H1 (cell line): Measurements from ENCODE around the gene GRID1. TPM values are rescaled to one million over a fixed set of nuclear protein-coding genes. Genes with fewer than 3 reads are reported as not detected.

Experiments used
- CTCF ChIA-PET: fragments of 300-600 bp; sonication (Branson Sonifier 250); formaldehyde crosslinking; loops from one replicate; lab custom pipeline; 2021; ENCODE audit not compliant: partially characterized antibody; lab: Charles Lee
- POLR2A ChIA-PET: fragments of 300-600 bp; sonication (Branson Sonifier 250); formaldehyde crosslinking; loops from one replicate; lab custom pipeline; 2021; ENCODE audit warnings: inconsistent platforms; ENCODE audit not compliant: partially characterized antibody; lab: Charles Lee
- DNase-seq, 2 experiments: peaks; one replicate each; pipeline versions ENCODE4 v3.0.0 to v3.0.0-alpha.2; 2010 to 2022; ENCODE audit warnings: low spot score in 2 of 2, low read depth in 1 of 2, mixed read lengths in 1 of 2
- FAIRE-seq: peaks from 2 replicates; lab custom pipeline; 2011; peaks lifted over from hg19 to GRCh38; lab: Jason Lieb, UNC
- H2AFZ ChIP-seq: 2 replicates; pipeline ENCODE4 v1.8.1; 2012; ENCODE audit warnings: low read length, inconsistent platforms
- H2AK5ac ChIP-seq: 2 replicates; pipeline ENCODE4 v1.6.1; 2013; ENCODE audit warnings: low read depth, low read length
- H2BK120ac ChIP-seq: replicated peaks from 2 replicates; pipeline ENCODE3; 2013; ENCODE audit warnings: low read depth, low read length, inconsistent platforms
- H2BK12ac ChIP-seq: 2 replicates; pipeline ENCODE4 v1.6.1; 2013; ENCODE audit warnings: low read depth, low read length
- H2BK15ac ChIP-seq: 2 replicates; pipeline ENCODE4 v1.6.1; 2013; ENCODE audit warnings: low read length
- H2BK20ac ChIP-seq: 2 replicates; pipeline ENCODE4 v1.6.1; 2013; ENCODE audit warnings: low read length
- H2BK5ac ChIP-seq: 2 replicates; pipeline ENCODE4 v1.6.1; 2013; ENCODE audit warnings: low read depth, low read length
- H3K14ac ChIP-seq: 2 replicates; pipeline ENCODE4 v1.6.1; 2013; ENCODE audit warnings: inconsistent platforms; ENCODE audit not compliant: insufficient read length
- H3K18ac ChIP-seq: 2 replicates; pipeline ENCODE4 v1.6.1; 2013; ENCODE audit warnings: low read length; ENCODE audit errors: extremely low read depth
- H3K23ac ChIP-seq: 2 replicates; pipeline ENCODE4 v1.6.1; 2013; ENCODE audit warnings: inconsistent platforms; ENCODE audit not compliant: insufficient read length
- H3K23me2 ChIP-seq: 2 replicates; pipeline ENCODE4 v1.6.1; 2013; ENCODE audit warnings: low read depth, low read length
- H3K27ac ChIP-seq: 2 replicates; pipeline ENCODE4 v1.6.1; 2011; ENCODE audit warnings: low read depth, low read length, inconsistent platforms
- H3K27me3 ChIP-seq, 4 experiments: replicated peaks in 1 of 4; 1 replicate in 1 of 4; 2 replicates in 3 of 4; pipeline versions ENCODE4 v1.6.1 to v1.8.1; 2011 to 2013; ENCODE audit warnings: low read length in 3 of 4, mild to moderate bottlenecking in 3 of 4, inconsistent platforms in 2 of 4, mixed read lengths in 2 of 4, moderate library complexity in 1 of 4; ENCODE audit not compliant: control insufficient read depth in 3 of 4, insufficient read depth in 3 of 4; ENCODE audit errors: extremely low read depth in 1 of 4
- H3K36me3 ChIP-seq, 4 experiments: 2 replicates each; pipeline versions ENCODE4 v1.6.1 to v1.8.1; 2011 to 2013; ENCODE audit warnings: mild to moderate bottlenecking in 4 of 4, low read length in 3 of 4, moderate library complexity in 2 of 4, control low read depth in 1 of 4, inconsistent platforms in 1 of 4; ENCODE audit not compliant: insufficient read depth in 4 of 4, control insufficient read depth in 2 of 4
- H3K4ac ChIP-seq: replicated peaks from 2 replicates; pipeline ENCODE3; 2013; ENCODE audit warnings: low read length, low read depth, mixed read lengths, inconsistent platforms; ENCODE audit not compliant: insufficient read length
- H3K4me1 ChIP-seq, 4 experiments: replicated peaks in 1 of 4; 1 replicate in 1 of 4; 2 replicates in 3 of 4; pipeline versions ENCODE4 v1.6.1 to v1.8.1; 2011 to 2013; ENCODE audit warnings: low read length in 3 of 4, inconsistent platforms in 2 of 4, mixed read lengths in 1 of 4; ENCODE audit not compliant: insufficient read depth in 4 of 4, control insufficient read depth in 3 of 4
- H3K4me2 ChIP-seq, 2 experiments: 2 replicates each; pipeline versions ENCODE4 v1.6.1 to v1.8.1; 2011 to 2013; ENCODE audit warnings: low read depth in 2 of 2, low read length in 2 of 2, control low read depth in 1 of 2, inconsistent platforms in 1 of 2, mild to moderate bottlenecking in 1 of 2; ENCODE audit not compliant: insufficient read depth in 1 of 2
- H3K4me3 ChIP-seq, 4 experiments: fragments of 200-600, 300-600 bp in 1 of 4; sonication (generic), shearing (Covaris generic), sonication (Bioruptor Twin) in 1 of 4; 2 replicates each; pipeline versions ENCODE4 v1.5.1 to v1.8.1; 2011 to 2016; ENCODE audit warnings: low read length in 4 of 4, low read depth in 3 of 4, control low read depth in 2 of 4, inconsistent platforms in 2 of 4, mild to moderate bottlenecking in 2 of 4, mixed read lengths in 1 of 4, moderate library complexity in 1 of 4; ENCODE audit not compliant: insufficient read depth in 2 of 4; ENCODE audit errors: extremely low read depth in 1 of 4
- H3K56ac ChIP-seq: replicated peaks from 2 replicates; pipeline ENCODE3; 2013; ENCODE audit warnings: low read depth, mild to moderate bottlenecking, mixed read lengths, low read length, inconsistent platforms; ENCODE audit not compliant: insufficient read length
- H3K79me1 ChIP-seq: 2 replicates; pipeline ENCODE4 v1.6.1; 2013; ENCODE audit warnings: low read depth, low read length, control low read depth
- H3K79me2 ChIP-seq, 2 experiments: 2 replicates each; pipeline versions ENCODE4 v1.6.1 to v1.8.1; 2012 to 2013; ENCODE audit warnings: low read length in 2 of 2, mild to moderate bottlenecking in 2 of 2, inconsistent platforms in 1 of 2; ENCODE audit not compliant: insufficient read depth in 2 of 2, control insufficient read depth in 1 of 2
- H3K9ac ChIP-seq, 4 experiments: replicated peaks in 1 of 4; 1 replicate in 1 of 4; 2 replicates in 3 of 4; pipeline versions ENCODE4 v1.6.1 to v1.8.1; 2011 to 2013; ENCODE audit warnings: low read depth in 3 of 4, low read length in 3 of 4, control low read depth in 2 of 4, mild to moderate bottlenecking in 2 of 4, moderate library complexity in 2 of 4, inconsistent platforms in 1 of 4; ENCODE audit errors: extremely low read depth in 1 of 4
- H3K9me3 ChIP-seq, 2 experiments: 2 replicates each; pipeline versions ENCODE4 v1.6.1 to v1.8.1; 2012 to 2013; ENCODE audit warnings: mild to moderate bottlenecking in 2 of 2, moderate library complexity in 2 of 2, control low read depth in 1 of 2, inconsistent platforms in 1 of 2, low read depth in 1 of 2, low read length in 1 of 2, mixed read lengths in 1 of 2; ENCODE audit not compliant: insufficient read depth in 2 of 2
- H4K20me1 ChIP-seq, 2 experiments: replicated peaks in 1 of 2; 2 replicates each; pipeline versions ENCODE3 to v1.8.1; 2011 to 2013; ENCODE audit warnings: inconsistent platforms in 2 of 2, low read length in 2 of 2, mild to moderate bottlenecking in 1 of 2; ENCODE audit not compliant: insufficient read depth in 2 of 2, control insufficient read depth in 1 of 2
- H4K5ac ChIP-seq: 2 replicates; pipeline ENCODE4 v1.6.1; 2013; ENCODE audit warnings: low read length, low read depth, mixed read lengths, inconsistent platforms; ENCODE audit not compliant: insufficient read length
- H4K8ac ChIP-seq: 2 replicates; pipeline ENCODE4 v1.8.0; 2013; ENCODE audit warnings: mild to moderate bottlenecking, moderate library complexity, low read length, inconsistent platforms; ENCODE audit not compliant: insufficient read depth; ENCODE audit errors: extremely low read depth
- H4K91ac ChIP-seq: replicated peaks from 2 replicates; pipeline ENCODE3; 2013; ENCODE audit warnings: low read length, mixed read lengths, inconsistent platforms; ENCODE audit not compliant: insufficient read length
- BCL11A ChIP-seq, 2 experiments: IDR thresholded peaks; one replicate each; pipeline ENCODE4 v1.6.1; 2011; ENCODE audit warnings: low read depth in 2 of 2, low read length in 2 of 2, mild to moderate bottlenecking in 2 of 2
- FOSL1 ChIP-seq: IDR thresholded peaks from 2 replicates; pipeline ENCODE4 v1.6.1; 2011; ENCODE audit warnings: mild to moderate bottlenecking, low read depth, low read length, moderate library complexity; ENCODE audit not compliant: insufficient read depth
- KDM1A ChIP-seq: fragments of 200-600, 300-600 bp; sonication (generic); IDR thresholded peaks from 2 replicates; pipeline ENCODE4 v1.7.1; 2016; ENCODE audit warnings: mild to moderate bottlenecking, low read length, borderline replicate concordance
- RAD21 ChIP-seq, 2 experiments: IDR thresholded peaks in 1 of 2; conservative IDR thresholded peaks in 1 of 2; 2 replicates each; pipeline ENCODE4 v1.6.1; 2011; ENCODE audit warnings: low read depth in 2 of 2, low read length in 2 of 2, improper control_type of control experiment in 1 of 2, inconsistent platforms in 1 of 2, mild to moderate bottlenecking in 1 of 2, moderate library complexity in 1 of 2
- RFX5 ChIP-seq: IDR thresholded peaks from 2 replicates; pipeline ENCODE4 v1.6.1; 2011; ENCODE audit warnings: low read depth, low read length, improper control_type of control experiment, borderline replicate concordance
- RNF2 ChIP-seq: fragments of 200-900, 300-1000 bp; sonication (generic); IDR thresholded peaks from 2 replicates; pipeline ENCODE4 v1.7.1; 2016; ENCODE audit warnings: borderline replicate concordance, low read depth, mild to moderate bottlenecking, antibody characterized with exemption, low read length; ENCODE audit not compliant: poor library complexity, severe bottlenecking; ENCODE audit errors: missing control alignments
- SUZ12 ChIP-seq: fragments of 200-600 bp; sonication (generic); IDR thresholded peaks from 2 replicates; pipeline ENCODE4 v1.6.1; 2012; ENCODE audit warnings: mild to moderate bottlenecking, inconsistent platforms, low read length, moderate library complexity, mixed read lengths
- WGBS, 2 experiments: shearing (Covaris generic) in 1 of 2; methylation state at CpG; one replicate each; pipeline versions ENCODE4 v1.1.6 to v1.1.7; 2013 to 2015; ENCODE audit warnings: low lambda C conversion rate in 2 of 2, mixed read lengths in 2 of 2, inconsistent platforms in 1 of 2, low coverage in 1 of 2, missing lambda C conversion rate in 1 of 2; ENCODE audit not compliant: insufficient replicate concordance in 2 of 2, insufficient coverage in 1 of 2, insufficient read length in 1 of 2; ENCODE audit errors: extremely low coverage in 1 of 2, missing lambda C conversion rate in 1 of 2; 5-methylcytosine and 5-hydroxymethylcytosine counted together
- polyA plus RNA-seq, 7 experiments: library from polyadenylated mRNA; depleted of rRNA in 3 of 7; stranded (reverse) in 5 of 7; unstranded in 2 of 7; fragments of >200 nt in 5 of 7; fragments of 200-250 nt in 2 of 7; gene quantifications; 1 replicate in 5 of 7; 2 replicates in 1 of 7; 4 replicates in 1 of 7; pipeline versions ENCODE4 v1.2.1 to v1.2.3, GENCODE V29; 2011 to 2013; ENCODE audit warnings: missing spikeins in 2 of 7, mixed read lengths in 2 of 7
- total RNA-seq: library from RNA; stranded (reverse); fragmentation: NEBNext Ultra II Directional; extraction: Animal tissue kit (Norgen Biotek cat#: 25700); gene quantifications from 2 replicates; pipeline ENCODE4 v1.2.1, GENCODE V29; 2021

GRID1 gene
- total and polyA plus RNA-seq, 2 of the 8 experiments (the other 6 are each of a cell fraction or from before 2014, with no cell fraction given): 0.22 to 0.30 TPM

DNA sequence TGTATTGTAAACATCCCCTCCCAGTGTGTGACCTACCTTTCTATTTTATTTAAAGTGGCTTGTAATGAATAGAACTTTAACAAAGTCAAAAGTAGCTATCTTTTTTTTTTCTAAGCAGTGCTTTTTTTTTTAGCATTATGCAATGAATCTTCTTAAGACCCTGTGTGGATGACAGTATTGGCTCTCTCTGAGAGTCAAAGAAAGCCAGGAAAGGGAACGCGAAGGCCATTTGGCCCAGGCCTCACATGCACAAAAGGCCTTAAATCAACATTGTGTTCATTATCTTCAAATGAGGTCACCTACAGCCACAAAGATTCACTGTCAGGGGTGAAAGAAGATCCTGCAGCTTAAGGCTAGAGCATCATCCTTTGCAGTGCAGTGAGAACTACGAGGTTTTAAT is 721.5 kb downstream of the GRID1 start:
- CTCF ChIA-PET: interaction anchor here (0.6 kb wide), 1 partner anchor 26 kb away, joined by 4 read pairs; no protein-coding TSS in a partner anchor
- H2AFZ ChIP-seq: no peak overlapping the region
- no peaks in the 10 kb centered on the region; the same call in 1 of the 2 replicates for H3K79me1 ChIP-seq
- DNase-seq: no peak
- H3K56ac ChIP-seq: no peak overlapping the region
- no peak overlapping the region for H2BK20ac ChIP-seq
- no peak overlapping the region for H4K8ac ChIP-seq
- no peak overlapping the region for H3K27ac ChIP-seq
- POLR2A ChIA-PET: no interaction called here
- H3K23ac ChIP-seq: no peak overlapping the region
- no peaks in the 10 kb centered on the region for H3K79me2 ChIP-seq
- no peaks in the 10 kb centered on the region for H3K9me3 ChIP-seq
- H2BK12ac ChIP-seq: no peak overlapping the region
- H3K27me3 ChIP-seq: no peaks in the 10 kb centered on the region
- H3K4me3 ChIP-seq: no peak overlapping the region
- no peak for FAIRE-seq
- H2BK15ac ChIP-seq: no peak overlapping the region
- no peak overlapping the region for H2BK5ac ChIP-seq
- no peaks in the 10 kb centered on the region for H3K23me2 ChIP-seq
- H3K4me1 ChIP-seq: peaks cover 0 to 3% (median 0%) of the 10 kb centered on the region in 4 experiments; a peak in 1 of 7 replicates
- no peak overlapping the region for H3K4ac ChIP-seq
- H3K4me2 ChIP-seq: no peak overlapping the region
- H3K14ac ChIP-seq: no peak overlapping the region
- no peak overlapping the region for H4K91ac ChIP-seq
- H2BK120ac ChIP-seq: no peak overlapping the region
- H2AK5ac ChIP-seq: no peak overlapping the region
- H3K18ac ChIP-seq: no peak overlapping the region
- no peak for TF ChIP-seq RNF2
- TF ChIP-seq SUZ12: no peak
- TF ChIP-seq KDM1A: no peak
- no peak for TF ChIP-seq FOSL1
- TF ChIP-seq RFX5: no peak
- TF ChIP-seq BCL11A (IDR thresholded peaks at IDR 0.05; ENCODE audit: low read depth in 2 of 2, low read length in 2 of 2): no peak
- no peak for TF ChIP-seq RAD21 (IDR thresholded peaks at IDR 0.05 in 1 of 2, conservative IDR thresholded peaks at IDR 0.05 in 1 of 2; ENCODE audit: low read depth in 2 of 2, low read length in 2 of 2)
- H3K9ac ChIP-seq: no peak overlapping the region
- H4K5ac ChIP-seq: no peak overlapping the region
- H4K20me1 ChIP-seq: no peaks in the 10 kb centered on the region
- 89% methylated on average over 3 of the region's 3 CpGs; no CpG with 5 or more reads in 1 of the 2 experiments for WGBS, 2 experiments
- H3K36me3 ChIP-seq: no peaks in the 10 kb centered on the region
